ENCODE measurements around the gene PAWR. TPM values are rescaled to one million over a fixed set of nuclear protein-coding genes. Genes with fewer than 3 reads are reported as not detected.

The PAWR gene
- total and polyA plus RNA-seq, 4 donors: 6.8 to 119 (median 56.4) TPM

DNA sequence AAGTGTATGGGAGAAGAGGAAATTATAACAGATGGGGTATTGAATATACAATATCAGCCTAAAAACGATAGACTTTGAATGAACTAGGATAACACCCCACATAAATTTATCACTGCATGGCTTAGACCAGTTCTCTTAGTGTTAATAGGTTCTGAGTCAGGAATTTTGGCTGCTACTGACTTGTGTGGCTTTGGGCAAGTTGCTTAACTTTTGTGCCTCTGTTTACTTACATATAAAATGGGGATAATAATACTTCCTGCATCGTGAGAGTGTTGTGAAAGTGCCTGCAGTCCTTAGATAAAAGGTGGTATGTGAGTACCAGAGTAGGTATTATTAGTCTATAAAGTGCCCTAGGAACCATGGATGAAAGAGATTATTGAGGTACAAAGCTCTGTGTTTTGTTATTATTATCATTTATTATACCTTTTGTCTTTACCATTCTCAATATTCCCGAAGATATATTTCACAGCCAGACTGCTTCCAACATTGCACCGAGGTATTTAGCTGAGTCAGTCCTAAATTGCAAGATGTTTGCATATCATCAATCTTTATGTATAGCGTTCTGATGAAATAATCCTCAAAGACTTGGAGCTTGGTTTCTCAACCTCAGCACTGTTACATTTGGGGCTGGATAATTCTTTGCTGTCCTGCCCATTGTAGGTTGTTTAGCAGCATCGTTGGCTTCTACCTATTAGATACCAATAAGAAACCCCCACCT lies 2.3 kb upstream of the PAWR start:
- Histone ChIP-seq H3K36me3 (ENCODE audit: control insufficient read depth in 4 of 4, insufficient read depth in 4 of 4, low read length in 4 of 4) (peaks cover 0 to 1% (median 0%) of the 10 kb centered on the region in 4 donors), H3K9me3 (ENCODE audit: control insufficient read depth in 4 of 4, insufficient read depth in 3 of 4, low read length in 3 of 4) (no peaks in the 10 kb centered on the region), H3K9ac (ENCODE audit: insufficient read depth in 1 of 2, low read length in 2 of 2) (peak overlapping the region in 1 of 2 donors; percentile 40), H3K4me1 (ENCODE audit: control insufficient read depth in 5 of 5, insufficient read depth in 5 of 5, low read length in 5 of 5) (peaks cover 0 to 23% (median 0%) of the 10 kb centered on the region in 5 donors), H3K27me3 (ENCODE audit: control insufficient read depth in 3 of 3, insufficient read depth in 3 of 3, low read length in 2 of 3) (peaks cover 0 to 28% (median 0%) of the 10 kb centered on the region in 3 donors), H3K27ac (ENCODE audit: low read depth in 1 of 2, low read length in 1 of 2) (no peak overlapping the region), H3K4me3 (no peak overlapping the region)
- ATAC-seq (ENCODE audit: insufficient read depth, low FRiP score) (no peak), DNase-seq (no peak)
- WGBS, 2 donors: 53 to 60% methylated on average over 6 of the region's 6 CpGs
- TF ChIP-seq, protein P1, sequence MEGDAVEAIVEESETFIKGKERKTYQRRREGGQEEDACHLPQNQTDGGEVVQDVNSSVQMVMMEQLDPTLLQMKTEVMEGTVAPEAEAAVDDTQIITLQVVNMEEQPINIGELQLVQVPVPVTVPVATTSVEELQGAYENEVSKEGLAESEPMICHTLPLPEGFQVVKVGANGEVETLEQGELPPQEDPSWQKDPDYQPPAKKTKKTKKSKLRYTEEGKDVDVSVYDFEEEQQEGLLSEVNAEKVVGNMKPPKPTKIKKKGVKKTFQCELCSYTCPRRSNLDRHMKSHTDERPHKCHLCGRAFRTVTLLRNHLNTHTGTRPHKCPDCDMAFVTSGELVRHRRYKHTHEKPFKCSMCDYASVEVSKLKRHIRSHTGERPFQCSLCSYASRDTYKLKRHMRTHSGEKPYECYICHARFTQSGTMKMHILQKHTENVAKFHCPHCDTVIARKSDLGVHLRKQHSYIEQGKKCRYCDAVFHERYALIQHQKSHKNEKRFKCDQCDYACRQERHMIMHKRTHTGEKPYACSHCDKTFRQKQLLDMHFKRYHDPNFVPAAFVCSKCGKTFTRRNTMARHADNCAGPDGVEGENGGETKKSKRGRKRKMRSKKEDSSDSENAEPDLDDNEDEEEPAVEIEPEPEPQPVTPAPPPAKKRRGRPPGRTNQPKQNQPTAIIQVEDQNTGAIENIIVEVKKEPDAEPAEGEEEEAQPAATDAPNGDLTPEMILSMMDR (IDR thresholded peaks at IDR 0.05; ENCODE audit: control extremely low read depth, extremely low read depth): no peak

DNA sequence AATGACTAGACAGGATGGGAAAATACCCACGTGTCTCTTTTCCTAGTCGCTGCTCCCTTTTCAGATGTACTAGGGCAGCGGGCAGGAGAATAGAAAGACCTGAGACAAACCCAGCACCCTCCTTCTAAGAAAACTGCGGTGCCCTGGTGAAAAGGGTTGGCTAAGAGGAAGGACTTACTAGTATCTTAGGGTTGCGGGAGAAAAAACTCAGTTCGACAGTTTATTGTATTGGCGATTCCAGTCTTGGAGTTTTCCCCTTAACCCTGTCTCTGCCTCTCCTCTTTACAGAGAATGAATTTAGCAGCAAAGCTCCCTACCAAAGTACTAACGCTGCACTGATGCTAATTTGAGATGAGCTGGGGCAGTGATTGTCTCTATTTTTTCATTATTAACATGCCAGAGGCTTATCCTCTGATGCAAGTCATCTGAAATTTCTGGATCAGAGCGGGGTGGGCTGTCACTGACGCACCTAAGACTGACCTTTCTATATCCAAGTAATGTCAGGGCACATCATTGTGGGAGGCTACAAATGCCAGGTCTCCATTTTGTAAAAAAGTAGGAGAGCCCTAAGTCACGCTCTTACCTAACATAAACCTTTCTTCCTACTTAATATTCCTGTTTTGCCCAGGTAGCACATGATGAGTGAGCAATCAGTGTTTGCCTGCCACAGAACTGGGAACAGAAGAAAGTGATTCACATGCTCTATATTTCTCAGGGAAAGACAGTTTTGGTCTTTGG lies 916 bp upstream of the PAWR start:
- H3K27ac ChIP-seq (ENCODE audit: low read depth in 1 of 2, low read length in 1 of 2): peak overlapping the region in 1 of 2 donors; percentile 96
- TF ChIP-seq, protein P1 (IDR thresholded peaks at IDR 0.05; ENCODE audit: control extremely low read depth, extremely low read depth): no peak
- peaks cover 0 to 1% (median 0%) of the 10 kb centered on the region in 4 donors for H3K36me3 ChIP-seq (ENCODE audit: control insufficient read depth in 4 of 4, insufficient read depth in 4 of 4, low read length in 4 of 4)
- ATAC-seq (ENCODE audit: insufficient read depth, low FRiP score) (peak; percentile 16), DNase-seq (peak in 1 of 3 donors; percentile 21)
- peaks cover 0 to 37% (median 0%) of the 10 kb centered on the region in 3 donors for H3K27me3 ChIP-seq (ENCODE audit: control insufficient read depth in 3 of 3, insufficient read depth in 3 of 3, low read length in 2 of 3)
- peak overlapping the region; percentile 71 to 73 for H3K9ac ChIP-seq (ENCODE audit: insufficient read depth in 1 of 2, low read length in 2 of 2)
- no peaks in the 10 kb centered on the region for H3K9me3 ChIP-seq (ENCODE audit: control insufficient read depth in 4 of 4, insufficient read depth in 3 of 4, low read length in 3 of 4)
- 18 to 20% methylated on average over 11 of the region's 11 CpGs for WGBS, 2 donors
- H3K4me1 ChIP-seq (ENCODE audit: control insufficient read depth in 5 of 5, insufficient read depth in 5 of 5, low read length in 5 of 5): peaks cover 0 to 23% (median 0%) of the 10 kb centered on the region in 5 donors
- peak overlapping the region; percentile 67 for H3K4me3 ChIP-seq

DNA sequence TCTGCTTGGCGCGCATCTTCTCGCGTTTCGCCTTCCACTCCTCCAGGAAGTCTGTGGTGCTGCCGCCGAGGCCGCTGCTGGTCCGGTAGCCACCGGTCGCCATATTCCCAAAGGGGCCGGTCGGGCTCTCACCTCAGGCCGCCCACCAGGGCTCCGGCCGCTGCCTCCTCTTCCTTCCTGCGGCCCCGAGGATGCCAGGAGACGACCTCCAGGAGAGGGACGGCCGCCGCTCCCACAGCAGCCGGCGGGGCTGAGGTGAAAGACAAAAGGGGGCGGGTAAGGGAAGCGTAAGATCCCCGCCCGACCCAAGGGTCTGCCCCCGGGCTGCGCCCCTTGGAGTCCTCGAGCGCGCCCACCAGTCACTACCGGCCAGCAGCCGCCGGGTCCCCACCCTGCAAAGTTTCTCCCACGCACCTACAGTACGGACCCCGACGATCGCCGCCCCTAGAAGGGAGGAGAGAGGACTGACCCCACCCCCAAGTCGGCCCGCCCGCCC lies 574 bp downstream of the PAWR start:
- Histone ChIP-seq H3K27me3 (ENCODE audit: control insufficient read depth in 3 of 3, insufficient read depth in 3 of 3, low read length in 2 of 3) (peaks cover 0 to 37% (median 0%) of the 10 kb centered on the region in 3 donors), H3K36me3 (ENCODE audit: control insufficient read depth in 4 of 4, insufficient read depth in 4 of 4, low read length in 4 of 4) (peaks cover 0 to 1% (median 0%) of the 10 kb centered on the region in 4 donors), H3K4me1 (ENCODE audit: control insufficient read depth in 5 of 5, insufficient read depth in 5 of 5, low read length in 5 of 5) (peaks cover 0 to 23% (median 2%) of the 10 kb centered on the region in 5 donors), H3K9ac (ENCODE audit: insufficient read depth in 1 of 2, low read length in 2 of 2) (no peak overlapping the region), H3K4me3 (peak overlapping the region; percentile 67), H3K9me3 (ENCODE audit: control insufficient read depth in 4 of 4, insufficient read depth in 3 of 4, low read length in 3 of 4) (no peaks in the 10 kb centered on the region), H3K27ac (ENCODE audit: low read depth in 1 of 2, low read length in 1 of 2) (peak overlapping the region; percentile 4 to 96)
- ATAC-seq (ENCODE audit: insufficient read depth, low FRiP score): peak; percentile 9
- 0 to 1% methylated on average over 39 to 45 of the region's 45 CpGs for WGBS, 2 donors
- TF ChIP-seq, protein P1 (IDR thresholded peaks at IDR 0.05; ENCODE audit: control extremely low read depth, extremely low read depth): no peak
- peak in 1 of 3 donors; percentile 44 for DNase-seq

Data from lung (tissue), 12 donors.